HG02571 (cell line): ENCODE results near the gene CROCC.
"Not testable (repeated sequence)": the region's sequence is repeated elsewhere in the genome, so short reads cannot be mapped to it uniquely, and the experiment has no call there.

Source experiments
- ATAC-seq: cut with Tn5 transposase; IDR thresholded peaks from one replicate; pipeline ENCODE4 v1.9.1; 2021; ENCODE audit warnings: mild to moderate bottlenecking, moderate library complexity; ENCODE audit not compliant: unreplicated experiment

The CROCC gene

GRCh38 chr1:16914928-16915626 is 6.7 kb upstream of the CROCC start:
- not testable (repeated sequence) for ATAC-seq

GRCh38 chr1:16915627-16915973 is 6.1 kb upstream of the CROCC start:
- ATAC-seq = no peak

- ATAC-seq = not testable (repeated sequence)
Observed at GRCh38 chr1:16916036-16916880, 5.5 kb upstream of the CROCC start.

- no peak for ATAC-seq
Observed at GRCh38 chr1:16918371-16918770, 3.4 kb upstream of the CROCC start.

- ATAC-seq = not testable (repeated sequence)
Observed at GRCh38 chr1:16918936-16919665, 2.6 kb upstream of the CROCC start.

GRCh38 chr1:16920951-16921350 is 780 bp upstream of the CROCC start:
- no peak for ATAC-seq

- no peak for ATAC-seq
Observed at GRCh38 chr1:16922466-16922865, 735 bp downstream of the CROCC start.

GRCh38 chr1:16922885-16923431 is 1.2 kb downstream of the CROCC start:
- ATAC-seq = no peak

- no peak for ATAC-seq
Observed at GRCh38 chr1:16924216-16924918, 2.6 kb downstream of the CROCC start.

- no peak for ATAC-seq
Observed at GRCh38 chr1:16924919-16925477, 3.3 kb downstream of the CROCC start.

GRCh38 chr1:16925635-16926490 is 4.1 kb downstream of the CROCC start:
- no peak for ATAC-seq

- ATAC-seq = no peak
Observed at GRCh38 chr1:16926491-16927073, 4.9 kb downstream of the CROCC start.

GRCh38 chr1:16927256-16927655 is 5.5 kb downstream of the CROCC start:
- ATAC-seq = no peak

- no peak for ATAC-seq
Observed at GRCh38 chr1:16927711-16928485, 6.2 kb downstream of the CROCC start.

GRCh38 chr1:16929146-16930041 is 7.7 kb downstream of the CROCC start:
- not testable (repeated sequence) for ATAC-seq

- not testable (repeated sequence) for ATAC-seq
Observed at GRCh38 chr1:16931206-16931934, 9.6 kb downstream of the CROCC start.

- ATAC-seq = not testable (repeated sequence)
Observed at GRCh38 chr1:16933945-16934344, 12.2 kb downstream of the CROCC start.
